ENCODE results near the gene ANKRD18A. TPM values are rescaled to one million over a fixed set of nuclear protein-coding genes. Genes with fewer than 3 reads are reported as not detected.
A peak's percentile ranks its signal among the peaks of the same experiment; 100 is the strongest.
"Not testable (repeated sequence)": the region's sequence is repeated elsewhere in the genome, so short reads cannot be mapped to it uniquely, and the experiment has no call there.

Gene ANKRD18A
- total and polyA plus RNA-seq, 3 experiments from 2014 or later = 0.49 to 2.1 (median 0.79) TPM

- H3K9me3 ChIP-seq (ENCODE audit: low read length); H3K36me3 ChIP-seq (ENCODE audit: insufficient read depth, low read length); H3K4me3 ChIP-seq (ENCODE audit: low read length); H3K9me3 Mint-ChIP-seq; CTCF ChIA-PET; H3K36me3 Mint-ChIP-seq; H3K27me3 ChIP-seq (ENCODE audit: insufficient read depth, low read length, poor library complexity, severe bottlenecking); POLR2A ChIA-PET; H3K27ac ChIP-seq (ENCODE audit: low read depth, low read length); H3K27me3 Mint-ChIP-seq: not testable (repeated sequence)
- Mint-ChIP-seq H3K4me1 (peaks cover 38 to 49% (median 42%) of the 10 kb centered on the region in 3 donors), H3K4me3 (peak overlapping the region in 6 of 7 donors; percentile 48 to 74 (median 66)), H3K27ac (peak overlapping the region; percentile 13 to 94 (median 84))
- peaks cover 23% of the 10 kb centered on the region for H3K4me1 ChIP-seq (ENCODE audit: insufficient read depth, low read length)
- peak in 2 of 5 donors; percentile 13 to 31 for DNase-seq
These were observed 73.8 kb downstream of the ANKRD18A start for GRCh38 chr9:38546497-38547163.

DNA sequence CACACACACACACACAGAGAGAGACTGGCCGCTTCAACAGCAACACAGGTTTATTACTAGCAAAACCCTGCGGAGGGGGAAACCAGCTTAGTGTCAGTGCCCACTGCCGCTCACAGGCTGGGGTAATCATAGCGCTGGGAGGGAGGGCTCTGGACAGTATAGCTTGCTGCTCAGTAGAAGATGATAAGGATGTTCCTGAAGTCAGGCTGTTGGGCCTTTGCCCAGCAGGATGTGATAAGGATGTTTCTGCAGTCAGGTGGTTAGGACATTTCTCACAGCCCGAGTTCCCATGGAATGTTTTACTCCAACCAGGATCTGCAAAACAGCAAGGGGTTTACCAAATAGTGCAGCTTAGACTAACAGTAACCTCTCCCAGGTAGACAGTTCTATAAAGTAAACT, 79.9 kb downstream of the ANKRD18A start:
- H3K4me3 ChIP-seq (ENCODE audit: low read length); POLR2A ChIA-PET; H3K27me3 Mint-ChIP-seq; H3K27me3 ChIP-seq (ENCODE audit: insufficient read depth, low read length, poor library complexity, severe bottlenecking); H3K9me3 Mint-ChIP-seq; CTCF ChIA-PET; DNase-seq; H3K27ac ChIP-seq (ENCODE audit: low read depth, low read length); H3K9me3 ChIP-seq (ENCODE audit: low read length); H3K36me3 Mint-ChIP-seq; H3K36me3 ChIP-seq (ENCODE audit: insufficient read depth, low read length); H3K4me3 Mint-ChIP-seq; H3K4me1 ChIP-seq (ENCODE audit: insufficient read depth, low read length): not testable (repeated sequence)
- peak overlapping the region in 2 of 8 donors; percentile 25 to 42 for H3K27ac Mint-ChIP-seq
- peaks cover 5 to 14% (median 8%) of the 10 kb centered on the region in 3 donors for H3K4me1 Mint-ChIP-seq

GRCh38 chr9:38529317-38529716, 91.1 kb downstream of the ANKRD18A start:
- H3K9me3 Mint-ChIP-seq = peaks cover 2 to 13% (median 13%) of the 10 kb centered on the region in 5 donors
- Histone ChIP-seq H3K27me3 (ENCODE audit: insufficient read depth, low read length, poor library complexity, severe bottlenecking) (no peaks in the 10 kb centered on the region), H3K9me3 (ENCODE audit: low read length) (no peaks in the 10 kb centered on the region), H3K4me1 (ENCODE audit: insufficient read depth, low read length) (no peaks in the 10 kb centered on the region), H3K36me3 (ENCODE audit: insufficient read depth, low read length) (no peaks in the 10 kb centered on the region), H3K4me3 (ENCODE audit: low read length) (no peak overlapping the region), H3K27ac (ENCODE audit: low read depth, low read length) (no peak overlapping the region)
- no peak for DNase-seq
- H3K4me1 Mint-ChIP-seq = no peaks in the 10 kb centered on the region
- POLR2A ChIA-PET = no interaction called here
- H3K36me3 Mint-ChIP-seq = peaks cover 0 to 14% (median 2%) of the 10 kb centered on the region in 3 donors
- no peak overlapping the region for H3K4me3 Mint-ChIP-seq
- peaks cover 2 to 4% of the 10 kb centered on the region in 2 donors for H3K27me3 Mint-ChIP-seq
- no peak overlapping the region for H3K27ac Mint-ChIP-seq
- CTCF ChIA-PET = no interaction called here

DNA sequence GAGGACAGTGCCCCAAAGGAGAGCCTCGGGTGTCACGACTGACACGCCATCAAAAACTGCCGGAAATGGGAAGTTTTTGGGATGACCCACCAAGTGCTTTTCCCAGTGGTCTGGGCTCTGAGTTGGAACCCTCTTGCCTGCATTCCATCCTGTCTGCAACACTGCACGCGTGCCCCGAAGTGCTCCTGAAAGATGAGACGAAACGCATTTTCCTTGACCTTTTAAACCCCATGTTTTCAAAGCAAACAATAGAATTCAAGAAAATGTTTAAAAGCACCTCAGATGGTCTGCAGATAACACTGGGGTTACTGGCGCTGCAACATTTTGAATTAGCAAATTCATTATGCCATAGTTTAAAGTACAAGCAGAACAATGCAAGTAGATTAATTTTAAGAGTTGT, 92.9 kb downstream of the ANKRD18A start:
- H3K27ac Mint-ChIP-seq = no peak overlapping the region
- no peak overlapping the region for H3K4me3 ChIP-seq (ENCODE audit: low read length)
- H3K27me3 Mint-ChIP-seq = peaks cover 6% of the 10 kb centered on the region in 2 donors
- ChIA-PET POLR2A (no interaction called here), CTCF (no interaction called here)
- H3K27me3 ChIP-seq (ENCODE audit: insufficient read depth, low read length, poor library complexity, severe bottlenecking) = no peaks in the 10 kb centered on the region
- H3K4me3 Mint-ChIP-seq = no peak overlapping the region
- H3K36me3 Mint-ChIP-seq = peaks cover 0 to 13% (median 2%) of the 10 kb centered on the region in 3 donors
- H3K4me1 Mint-ChIP-seq = no peaks in the 10 kb centered on the region
- H3K4me1 ChIP-seq (ENCODE audit: insufficient read depth, low read length) = no peaks in the 10 kb centered on the region
- no peaks in the 10 kb centered on the region for H3K36me3 ChIP-seq (ENCODE audit: insufficient read depth, low read length)
- H3K9me3 ChIP-seq (ENCODE audit: low read length) = no peaks in the 10 kb centered on the region
- H3K9me3 Mint-ChIP-seq = peaks cover 2 to 13% (median 13%) of the 10 kb centered on the region in 5 donors
- H3K27ac ChIP-seq (ENCODE audit: low read depth, low read length) = no peak overlapping the region
- DNase-seq = no peak

- Mint-ChIP-seq H3K4me3 (peak overlapping the region in 1 of 7 donors; percentile 61), H3K27ac (no peak overlapping the region), H3K4me1 (no peaks in the 10 kb centered on the region), H3K36me3 (peaks cover 0 to 9% (median 2%) of the 10 kb centered on the region in 3 donors), H3K27me3 (peaks cover 6% of the 10 kb centered on the region in 2 donors), H3K9me3 (peaks cover 2 to 13% (median 11%) of the 10 kb centered on the region in 5 donors)
- H3K4me3 ChIP-seq (ENCODE audit: low read length) = no peak overlapping the region
- ChIA-PET CTCF (no interaction called here), POLR2A (no interaction called here)
- H3K27me3 ChIP-seq (ENCODE audit: insufficient read depth, low read length, poor library complexity, severe bottlenecking) = no peaks in the 10 kb centered on the region
- no peaks in the 10 kb centered on the region for H3K36me3 ChIP-seq (ENCODE audit: insufficient read depth, low read length)
- no peak for DNase-seq
- no peak overlapping the region for H3K27ac ChIP-seq (ENCODE audit: low read depth, low read length)
- H3K4me1 ChIP-seq (ENCODE audit: insufficient read depth, low read length) = no peaks in the 10 kb centered on the region
- no peaks in the 10 kb centered on the region for H3K9me3 ChIP-seq (ENCODE audit: low read length)
These were observed 93.8 kb downstream of the ANKRD18A start for GRCh38 chr9:38526591-38526990.

GRCh38 chr9:38523121-38523520, 97.3 kb downstream of the ANKRD18A start:
- Mint-ChIP-seq H3K27me3 (peaks cover 6 to 9% of the 10 kb centered on the region in 2 donors), H3K9me3 (no peaks in the 10 kb centered on the region), H3K27ac (peak overlapping the region in 1 of 8 donors; percentile 21), H3K36me3 (no peaks in the 10 kb centered on the region), H3K4me3 (no peak overlapping the region), H3K4me1 (no peaks in the 10 kb centered on the region)
- Histone ChIP-seq H3K4me3 (ENCODE audit: low read length) (no peak overlapping the region), H3K27ac (ENCODE audit: low read depth, low read length) (no peak overlapping the region), H3K27me3 (ENCODE audit: insufficient read depth, low read length, poor library complexity, severe bottlenecking) (no peaks in the 10 kb centered on the region), H3K9me3 (ENCODE audit: low read length) (no peaks in the 10 kb centered on the region), H3K36me3 (ENCODE audit: insufficient read depth, low read length) (no peaks in the 10 kb centered on the region), H3K4me1 (ENCODE audit: insufficient read depth, low read length) (no peaks in the 10 kb centered on the region)
- DNase-seq = no peak
- ChIA-PET CTCF (no interaction called here), POLR2A (no interaction called here)

DNA sequence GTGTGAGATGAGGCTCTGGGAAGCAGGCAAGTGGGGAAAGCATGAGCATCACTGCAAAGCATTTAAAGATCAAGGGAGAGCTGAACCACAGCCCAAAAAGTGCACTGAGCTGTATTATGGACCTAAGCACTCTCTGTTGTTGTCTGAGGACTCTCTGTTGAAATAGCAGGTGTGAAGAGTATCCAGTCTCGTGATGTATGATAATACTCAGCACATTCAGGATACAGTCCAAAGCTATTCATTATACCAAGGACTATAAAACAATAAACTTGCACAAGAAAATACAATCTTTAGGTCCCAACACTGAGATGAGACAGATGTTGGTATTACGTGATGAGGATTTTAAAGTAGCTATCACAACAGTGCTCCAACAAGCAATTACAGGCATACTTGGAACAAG, 98.6 kb downstream of the ANKRD18A start:
- DNase-seq = no peak
- Histone ChIP-seq H3K4me1 (ENCODE audit: insufficient read depth, low read length) (no peaks in the 10 kb centered on the region), H3K9me3 (ENCODE audit: low read length) (no peaks in the 10 kb centered on the region), H3K27ac (ENCODE audit: low read depth, low read length) (no peak overlapping the region), H3K4me3 (ENCODE audit: low read length) (no peak overlapping the region), H3K36me3 (ENCODE audit: insufficient read depth, low read length) (no peaks in the 10 kb centered on the region), H3K27me3 (ENCODE audit: insufficient read depth, low read length, poor library complexity, severe bottlenecking) (no peaks in the 10 kb centered on the region)
- ChIA-PET CTCF (no interaction called here), POLR2A (no interaction called here)
- Mint-ChIP-seq H3K36me3 (no peaks in the 10 kb centered on the region), H3K9me3 (no peaks in the 10 kb centered on the region), H3K27me3 (peaks cover 4 to 9% of the 10 kb centered on the region in 2 donors), H3K4me1 (no peaks in the 10 kb centered on the region), H3K27ac (peak overlapping the region in 1 of 8 donors; percentile 70), H3K4me3 (no peak overlapping the region)

Measured in CD8-positive, alpha-beta memory T cell (primary cell).